IMR-90 (cell line): ENCODE data around the gene RNF31. TPM values are rescaled to one million over a fixed set of nuclear protein-coding genes. Genes with fewer than 3 reads are reported as not detected.

Source experiments
- ATAC-seq: fragments of 200-7000 bp; cut with Tn5 transposase; 2 replicates; pipeline ENCODE4 v1.9.1; 2020; ENCODE audit warnings: low read depth, mild to moderate bottlenecking, moderate library complexity
- BruUV-seq: library from RNA; stranded (reverse); fragments of 400-500 nt; replicated peaks from 2 replicates; lab custom pipeline; 2021; lab: Mats Ljungman, UMichigan
- CTCF ChIA-PET: fragments of 300-600 bp; formaldehyde crosslinking; extraction: SDS; loops from one replicate; lab custom pipeline; 2021; ENCODE audit warnings: antibody characterized with exemption; lab: Yijun Ruan, JAX
- POLR2A ChIA-PET: fragments of 300-600 bp; sonication (Branson Sonifier 250); formaldehyde crosslinking; loops from one replicate; lab custom pipeline; 2022; ENCODE audit warnings: antibody characterized with exemption; ENCODE audit not compliant: unreplicated experiment; lab: Charles Lee
- DNase-seq: peaks from one replicate; pipeline ENCODE4 v3.0.0; 2013
- H2AFZ ChIP-seq: replicated peaks from 2 replicates; pipeline ENCODE3; 2013; ENCODE audit warnings: low read length, mild to moderate bottlenecking; ENCODE audit not compliant: poor library complexity
- H2AK5ac ChIP-seq: 2 replicates; pipeline ENCODE4 v1.6.1; 2013; ENCODE audit warnings: low read depth, low read length, inconsistent platforms
- H2AK9ac ChIP-seq: replicated peaks from 2 replicates; pipeline ENCODE3; 2013; ENCODE audit warnings: mild to moderate bottlenecking, low read depth, low read length, moderate library complexity; ENCODE audit not compliant: poor library complexity
- H2BK120ac ChIP-seq: 2 replicates; pipeline ENCODE4 v1.6.1; 2013; ENCODE audit warnings: low read depth, low read length, inconsistent platforms
- H2BK15ac ChIP-seq: 3 replicates; pipeline ENCODE4 v1.6.1; 2013; ENCODE audit warnings: low read depth, low read length, inconsistent platforms
- H2BK20ac ChIP-seq: 2 replicates; pipeline ENCODE4 v1.6.1; 2013; ENCODE audit warnings: low read depth, mild to moderate bottlenecking, inconsistent platforms, low read length, moderate library complexity
- H2BK5ac ChIP-seq: 2 replicates; pipeline ENCODE4 v1.6.1; 2013; ENCODE audit warnings: mild to moderate bottlenecking, low read depth, low read length, inconsistent platforms; ENCODE audit not compliant: poor library complexity, severe bottlenecking
- H3K14ac ChIP-seq: replicated peaks from 2 replicates; pipeline ENCODE4 v1.6.1; 2013; ENCODE audit warnings: low read depth, low read length, inconsistent platforms
- H3K18ac ChIP-seq: 2 replicates; pipeline ENCODE4 v1.6.1; 2013; ENCODE audit warnings: low read depth, low read length, control low read depth
- H3K23ac ChIP-seq: 2 replicates; pipeline ENCODE4 v1.6.1; 2013; ENCODE audit warnings: low read depth, low read length, inconsistent platforms
- H3K27ac ChIP-seq: 2 replicates; pipeline ENCODE4 v1.5.1; 2013; ENCODE audit warnings: mild to moderate bottlenecking, control low read depth, low read length; ENCODE audit not compliant: insufficient read depth
- H3K27me3 ChIP-seq: 2 replicates; pipeline ENCODE4 v1.6.1; 2013; ENCODE audit warnings: low read length; ENCODE audit not compliant: control insufficient read depth, insufficient read depth
- H3K36me3 ChIP-seq: 2 replicates; pipeline ENCODE4 v1.6.1; 2013; ENCODE audit warnings: low read length, mixed read lengths; ENCODE audit not compliant: control insufficient read depth, insufficient read depth
- H3K4ac ChIP-seq: 2 replicates; pipeline ENCODE4 v1.6.1; 2013; ENCODE audit warnings: low read depth, low read length, inconsistent platforms
- H3K4me1 ChIP-seq: 2 replicates; pipeline ENCODE4 v1.6.1; 2013; ENCODE audit warnings: low read length, mixed read lengths; ENCODE audit not compliant: control insufficient read depth, insufficient read depth
- H3K4me2 ChIP-seq: 2 replicates; pipeline ENCODE4 v1.6.1; 2013; ENCODE audit warnings: low read depth, mild to moderate bottlenecking, control low read depth, low read length, moderate library complexity
- H3K4me3 ChIP-seq: 2 replicates; pipeline ENCODE4 v1.5.1; 2013; ENCODE audit warnings: low read depth, mild to moderate bottlenecking, control low read depth, low read length, moderate library complexity; ENCODE audit not compliant: insufficient read depth
- H3K56ac ChIP-seq: 2 replicates; pipeline ENCODE4 v1.6.1; 2013; ENCODE audit warnings: low read length, inconsistent platforms; ENCODE audit not compliant: insufficient read depth; ENCODE audit errors: extremely low read depth
- H3K79me1 ChIP-seq, 2 experiments: 2 replicates each; pipeline ENCODE4 v1.6.1; 2013; ENCODE audit warnings: low read length in 2 of 2, inconsistent platforms in 1 of 2, low read depth in 1 of 2
- H3K9ac ChIP-seq: 2 replicates; pipeline ENCODE4 v1.6.1; 2013; ENCODE audit warnings: low read depth, low read length, control low read depth
- H3K9me1 ChIP-seq: 2 replicates; pipeline ENCODE4 v1.6.1; 2013; ENCODE audit warnings: low read length, inconsistent platforms; ENCODE audit not compliant: insufficient read depth
- H3K9me3 ChIP-seq: 2 replicates; pipeline ENCODE4 v1.6.1; 2013; ENCODE audit warnings: low read length; ENCODE audit not compliant: control insufficient read depth, insufficient read depth
- H4K20me1 ChIP-seq: 2 replicates; pipeline ENCODE4 v1.6.1; 2013; ENCODE audit warnings: low read length, inconsistent platforms; ENCODE audit not compliant: insufficient read depth
- H4K5ac ChIP-seq: 2 replicates; pipeline ENCODE4 v1.6.1; 2013; ENCODE audit warnings: mild to moderate bottlenecking, low read depth, low read length, control low read depth
- H4K8ac ChIP-seq, 2 experiments: 2 replicates each; pipeline ENCODE4 v1.6.1; 2013; ENCODE audit warnings: low read depth in 2 of 2, low read length in 2 of 2, control low read depth in 1 of 2, inconsistent platforms in 1 of 2
- H4K91ac ChIP-seq: 2 replicates; pipeline ENCODE4 v1.6.1; 2013; ENCODE audit warnings: low read depth, low read length, inconsistent platforms; ENCODE audit not compliant: insufficient read depth
- BHLHE40 ChIP-seq: fragments of 150-350 bp; IDR thresholded peaks from 2 replicates; pipeline ENCODE4 v1.6.1; 2016; ENCODE audit warnings: mild to moderate bottlenecking, low read depth, low read length
- CEBPB ChIP-seq: IDR thresholded peaks from 2 replicates; pipeline ENCODE4 v1.6.1; 2012; ENCODE audit warnings: low read depth, low read length, improper control_type of control experiment
- CHD1 ChIP-seq: IDR thresholded peaks from 2 replicates; pipeline ENCODE4 v1.6.1; 2012; ENCODE audit warnings: low read depth, low read length, improper control_type of control experiment
- CTCF ChIP-seq: conservative IDR thresholded peaks from 2 replicates; pipeline ENCODE4 v1.5.1; 2012; ENCODE audit warnings: mild to moderate bottlenecking, low read depth, low read length, improper control_type of control experiment
- ELK1 ChIP-seq: fragments of 150-350 bp; IDR thresholded peaks from 2 replicates; pipeline ENCODE4 v1.6.1; 2016; ENCODE audit warnings: low read depth, mild to moderate bottlenecking, low read length, moderate library complexity, borderline replicate concordance
- FOS ChIP-seq: fragments of 150-350 bp; IDR thresholded peaks from 2 replicates; pipeline ENCODE4 v1.6.1; 2016; ENCODE audit warnings: low read depth, low read length
- MAFK ChIP-seq: IDR thresholded peaks from 2 replicates; pipeline ENCODE4 v1.6.1; 2012; ENCODE audit warnings: low read depth, low read length, improper control_type of control experiment
- MAZ ChIP-seq: IDR thresholded peaks from 2 replicates; pipeline ENCODE4 v1.6.1; 2012; ENCODE audit warnings: low read depth, mild to moderate bottlenecking, low read length, improper control_type of control experiment, moderate library complexity, borderline replicate concordance
- MXI1 ChIP-seq: IDR thresholded peaks from 2 replicates; pipeline ENCODE4 v1.6.1; 2012; ENCODE audit warnings: low read depth, mild to moderate bottlenecking, low read length, moderate library complexity, borderline replicate concordance
- NFE2L2 ChIP-seq: fragments of 150-350 bp; IDR thresholded peaks from 2 replicates; pipeline ENCODE4 v1.6.1; 2016; ENCODE audit warnings: low read depth, mild to moderate bottlenecking, low read length
- POLR2A ChIP-seq: IDR thresholded peaks from 2 replicates; pipeline ENCODE4 v1.6.1; 2012; ENCODE audit warnings: mild to moderate bottlenecking, low read depth, low read length
- RAD21 ChIP-seq: IDR thresholded peaks from 2 replicates; pipeline ENCODE4 v1.6.1; 2012; ENCODE audit warnings: low read length, improper control_type of control experiment
- RCOR1 ChIP-seq: IDR thresholded peaks from 2 replicates; pipeline ENCODE4 v1.6.1; 2012; ENCODE audit warnings: mild to moderate bottlenecking, low read length, improper control_type of control experiment; ENCODE audit not compliant: insufficient replicate concordance
- RFX5 ChIP-seq: IDR thresholded peaks from 2 replicates; pipeline ENCODE4 v1.8.0; 2012; ENCODE audit warnings: low read depth, mild to moderate bottlenecking, low read length, moderate library complexity
- SMC3 ChIP-seq: fragments of 150-350 bp; IDR thresholded peaks from 2 replicates; pipeline ENCODE4 v1.6.1; 2016; ENCODE audit warnings: low read depth, mild to moderate bottlenecking, antibody characterized with exemption, low read length, moderate library complexity
- WGBS, 2 experiments: methylation state at CpG; one replicate each; pipeline versions ENCODE4 v1.1.5 to v1.1.7; 2013; ENCODE audit warnings: missing lambda C conversion rate in 2 of 2; ENCODE audit not compliant: insufficient read length in 1 of 2; ENCODE audit errors: extremely low coverage in 2 of 2; 5-methylcytosine and 5-hydroxymethylcytosine counted together
- dilution Hi-C: fragments of 300-500 bp; cut with HindIII; formaldehyde crosslinking; loops from one replicate; pipeline ENCODE4 v1.14.3; 2018; ENCODE audit warnings: low sequenced_read_pairs; ENCODE audit not compliant: unreplicated experiment
- in situ Hi-C: fragments of 300-500 bp; cut with MboI; formaldehyde crosslinking; loops from 3 replicates; pipeline ENCODE4 v1.14.3; 2019; ENCODE audit warnings: low sequenced_read_pairs, inconsistent platforms, mixed read lengths
- intact Hi-C: fragments of 100-400 bp; cut with micrococcal nuclease; formaldehyde crosslinking; loops from 2 replicates; pipeline ENCODE4 v1.10.0; 2022
- polyA plus RNA-seq, 3 experiments: library from polyadenylated mRNA; depleted of rRNA; stranded (reverse); fragments of >200 nt; gene quantifications; 2 replicates each; pipeline ENCODE4 v1.2.3, GENCODE V29; 2012; ENCODE audit warnings: low replicate concordance in 1 of 3
- total RNA-seq: library from RNA; depleted of rRNA; stranded (reverse); fragments of >200 nt; gene quantifications from 2 replicates; pipeline ENCODE4 v1.2.3, GENCODE V29; 2012
- TF ChIP-seq, protein P1 (sequence below): fragments of 150-350 bp; IDR thresholded peaks from 2 replicates; pipeline ENCODE4 v1.6.1; 2017; ENCODE audit warnings: mild to moderate bottlenecking, antibody characterized with exemption, low read length, low read depth

RNF31 gene
- total and polyA plus RNA-seq, 2 of the 4 experiments (the other 2 are of a cell fraction): 31.6 to 37.5 TPM

DNA sequence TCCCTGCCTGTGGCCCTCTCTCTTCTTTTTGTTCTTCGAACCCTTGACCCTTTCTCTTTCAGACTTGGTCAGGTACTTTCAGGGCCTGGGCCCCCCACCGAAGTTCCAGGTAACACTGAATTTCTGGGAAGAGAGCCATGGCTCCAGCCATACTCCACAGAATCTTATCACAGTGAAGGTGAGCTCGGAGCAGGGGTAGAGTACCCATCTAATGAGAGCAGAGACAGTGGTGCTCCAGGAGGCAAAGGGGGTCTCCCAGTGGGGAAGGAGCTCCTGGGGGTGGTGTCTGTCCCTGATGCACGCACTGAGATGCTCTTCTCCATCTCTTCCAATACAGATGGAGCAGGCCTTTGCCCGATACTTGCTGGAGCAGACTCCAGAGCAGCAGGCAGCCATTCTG, 18.5 kb downstream of the RNF31 start:
- peaks cover 12 to 40% of the 10 kb centered on the region in 2 experiments; a peak in 3 of 4 replicates for H3K79me1 ChIP-seq
- H2AK9ac ChIP-seq: no peak overlapping the region
- peaks cover 51% of the 10 kb centered on the region for H3K36me3 ChIP-seq
- no peak overlapping the region for H2BK15ac ChIP-seq
- H2BK120ac ChIP-seq: no peak overlapping the region
- H3K18ac ChIP-seq: no peak overlapping the region
- H3K9ac ChIP-seq: no peak overlapping the region
- 100% methylated on average over 1 of the region's 5 CpGs; no CpG with 5 or more reads in 1 of the 2 experiments for WGBS, 2 experiments
- H3K4me2 ChIP-seq: no peak overlapping the region
- H3K14ac ChIP-seq: no peak overlapping the region
- peaks cover 9% of the 10 kb centered on the region for H3K9me1 ChIP-seq
- H3K27ac ChIP-seq: no peak overlapping the region
- no peak for ATAC-seq
- no TSS peak for BruUV-seq
- H3K56ac ChIP-seq: no peak overlapping the region
- H4K20me1 ChIP-seq: no peaks in the 10 kb centered on the region
- dilution Hi-C loops (no loop called here), in situ Hi-C loops (no loop called here), intact Hi-C loops (no loop called here)
- no peak overlapping the region for H3K23ac ChIP-seq
- ChIA-PET POLR2A (no interaction called here), CTCF (interaction anchor here (0.9 kb wide), 1 partner anchor 12 kb away, joined by 3 read pairs; no protein-coding TSS in a partner anchor)
- H3K4ac ChIP-seq: no peak overlapping the region
- H4K91ac ChIP-seq: no peak overlapping the region
- H2AFZ ChIP-seq: peak overlapping the region; percentile 17
- no peak overlapping the region for H4K8ac ChIP-seq
- H3K4me1 ChIP-seq: peaks cover 5% of the 10 kb centered on the region
- no peaks in the 10 kb centered on the region for H3K9me3 ChIP-seq
- H2AK5ac ChIP-seq: no peak overlapping the region
- no peak for DNase-seq
- no peaks in the 10 kb centered on the region for H3K27me3 ChIP-seq
- H4K5ac ChIP-seq: no peak overlapping the region
- H3K4me3 ChIP-seq: no peak overlapping the region
- TF ChIP-seq MXI1 (no peak), SMC3 (no peak), MAZ (no peak), RAD21 (no peak), FOS (no peak), RFX5 (no peak), CTCF (no peak), BHLHE40 (no peak), NFE2L2 (no peak), MAFK (no peak), ELK1 (no peak), RCOR1 (no peak), CHD1 (no peak), POLR2A (no peak), CEBPB (no peak)
- TF ChIP-seq, protein P1, sequence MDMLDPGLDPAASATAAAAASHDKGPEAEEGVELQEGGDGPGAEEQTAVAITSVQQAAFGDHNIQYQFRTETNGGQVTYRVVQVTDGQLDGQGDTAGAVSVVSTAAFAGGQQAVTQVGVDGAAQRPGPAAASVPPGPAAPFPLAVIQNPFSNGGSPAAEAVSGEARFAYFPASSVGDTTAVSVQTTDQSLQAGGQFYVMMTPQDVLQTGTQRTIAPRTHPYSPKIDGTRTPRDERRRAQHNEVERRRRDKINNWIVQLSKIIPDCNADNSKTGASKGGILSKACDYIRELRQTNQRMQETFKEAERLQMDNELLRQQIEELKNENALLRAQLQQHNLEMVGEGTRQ: no peak
- H2BK5ac ChIP-seq: no peak overlapping the region
- H2BK20ac ChIP-seq: no peak overlapping the region
